ENCODE results near the gene PTF1A. TPM values are rescaled to one million over a fixed set of nuclear protein-coding genes. Genes with fewer than 3 reads are reported as not detected.

The PTF1A gene
- total RNA-seq, 1 experiment from 2014 or later = not detected

DNA sequence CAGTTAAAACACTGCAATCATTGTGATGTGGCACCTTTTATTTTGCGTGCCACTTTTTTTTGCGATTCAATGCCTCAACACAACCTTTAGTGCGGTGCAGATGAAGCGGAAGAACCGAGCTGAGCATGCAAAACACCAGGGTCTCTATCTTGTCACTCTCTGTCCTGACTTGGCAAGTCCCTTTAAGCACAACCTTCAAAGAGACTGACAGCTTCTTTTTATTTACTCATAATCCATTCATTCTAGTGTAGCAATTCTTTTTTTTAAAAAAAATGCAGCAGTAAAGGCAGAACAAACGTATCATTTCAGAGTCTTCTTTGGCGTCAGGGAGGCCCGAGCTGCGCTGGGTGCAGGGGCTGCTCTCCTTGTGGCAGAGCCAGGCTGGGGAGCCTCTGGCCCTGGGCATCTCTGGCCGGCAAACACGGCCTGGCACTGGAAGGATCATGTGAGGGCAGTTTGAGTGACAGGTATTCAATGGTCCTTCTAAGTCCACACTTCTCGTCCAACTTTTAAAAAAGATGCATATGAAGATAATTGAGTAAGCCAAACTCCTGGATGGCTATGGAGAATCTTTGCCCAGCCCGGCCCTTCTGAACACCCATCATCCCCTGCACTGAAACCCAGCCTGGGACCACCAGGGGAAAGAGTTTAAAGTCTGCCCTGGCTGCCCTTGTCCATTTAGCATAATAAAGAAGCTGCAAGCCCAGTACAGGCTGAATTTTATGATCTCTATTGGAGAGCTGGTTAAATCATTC is 3.9 kb downstream of the PTF1A start (continued):
- TF ChIP-seq ZNF219 (CRISPR knock-in tag; IDR thresholded peaks at IDR 0.05; ENCODE audit: borderline replicate concordance) = no peak
- no peak for TF ChIP-seq KAT7 (CRISPR knock-in tag; IDR thresholded peaks at IDR 0.05; ENCODE audit: borderline replicate concordance)
- no peak for TF ChIP-seq CBFB (CRISPR knock-in tag; IDR thresholded peaks at IDR 0.05; ENCODE audit: low read depth)
- TF ChIP-seq NR2C2 (CRISPR knock-in tag; IDR thresholded peaks at IDR 0.05) = no peak
- TF ChIP-seq SP1 (CRISPR knock-in tag; conservative IDR thresholded peaks at IDR 0.05) = no peak
- TF ChIP-seq, protein P1, sequence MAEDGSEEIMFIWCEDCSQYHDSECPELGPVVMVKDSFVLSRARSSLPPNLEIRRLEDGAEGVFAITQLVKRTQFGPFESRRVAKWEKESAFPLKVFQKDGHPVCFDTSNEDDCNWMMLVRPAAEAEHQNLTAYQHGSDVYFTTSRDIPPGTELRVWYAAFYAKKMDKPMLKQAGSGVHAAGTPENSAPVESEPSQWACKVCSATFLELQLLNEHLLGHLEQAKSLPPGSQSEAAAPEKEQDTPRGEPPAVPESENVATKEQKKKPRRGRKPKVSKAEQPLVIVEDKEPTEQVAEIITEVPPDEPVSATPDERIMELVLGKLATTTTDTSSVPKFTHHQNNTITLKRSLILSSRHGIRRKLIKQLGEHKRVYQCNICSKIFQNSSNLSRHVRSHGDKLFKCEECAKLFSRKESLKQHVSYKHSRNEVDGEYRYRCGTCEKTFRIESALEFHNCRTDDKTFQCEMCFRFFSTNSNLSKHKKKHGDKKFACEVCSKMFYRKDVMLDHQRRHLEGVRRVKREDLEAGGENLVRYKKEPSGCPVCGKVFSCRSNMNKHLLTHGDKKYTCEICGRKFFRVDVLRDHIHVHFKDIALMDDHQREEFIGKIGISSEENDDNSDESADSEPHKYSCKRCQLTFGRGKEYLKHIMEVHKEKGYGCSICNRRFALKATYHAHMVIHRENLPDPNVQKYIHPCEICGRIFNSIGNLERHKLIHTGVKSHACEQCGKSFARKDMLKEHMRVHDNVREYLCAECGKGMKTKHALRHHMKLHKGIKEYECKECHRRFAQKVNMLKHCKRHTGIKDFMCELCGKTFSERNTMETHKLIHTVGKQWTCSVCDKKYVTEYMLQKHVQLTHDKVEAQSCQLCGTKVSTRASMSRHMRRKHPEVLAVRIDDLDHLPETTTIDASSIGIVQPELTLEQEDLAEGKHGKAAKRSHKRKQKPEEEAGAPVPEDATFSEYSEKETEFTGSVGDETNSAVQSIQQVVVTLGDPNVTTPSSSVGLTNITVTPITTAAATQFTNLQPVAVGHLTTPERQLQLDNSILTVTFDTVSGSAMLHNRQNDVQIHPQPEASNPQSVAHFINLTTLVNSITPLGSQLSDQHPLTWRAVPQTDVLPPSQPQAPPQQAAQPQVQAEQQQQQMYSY (CRISPR knock-in tag; IDR thresholded peaks at IDR 0.05) = no peak

- TF ChIP-seq NFYB (CRISPR knock-in tag; conservative IDR thresholded peaks at IDR 0.05; ENCODE audit: low read depth) (no peak), PRRX2 (CRISPR knock-in tag; IDR thresholded peaks at IDR 0.05) (no peak), ZNF671 (CRISPR knock-in tag; IDR thresholded peaks at IDR 0.05) (no peak), ATF6 (CRISPR knock-in tag; IDR thresholded peaks at IDR 0.05) (no peak), ZNF532 (CRISPR knock-in tag; IDR thresholded peaks at IDR 0.05; ENCODE audit: borderline replicate concordance) (no peak), CDX4 (CRISPR knock-in tag; IDR thresholded peaks at IDR 0.05; ENCODE audit: borderline replicate concordance) (no peak)
- TF ChIP-seq, protein P2, sequence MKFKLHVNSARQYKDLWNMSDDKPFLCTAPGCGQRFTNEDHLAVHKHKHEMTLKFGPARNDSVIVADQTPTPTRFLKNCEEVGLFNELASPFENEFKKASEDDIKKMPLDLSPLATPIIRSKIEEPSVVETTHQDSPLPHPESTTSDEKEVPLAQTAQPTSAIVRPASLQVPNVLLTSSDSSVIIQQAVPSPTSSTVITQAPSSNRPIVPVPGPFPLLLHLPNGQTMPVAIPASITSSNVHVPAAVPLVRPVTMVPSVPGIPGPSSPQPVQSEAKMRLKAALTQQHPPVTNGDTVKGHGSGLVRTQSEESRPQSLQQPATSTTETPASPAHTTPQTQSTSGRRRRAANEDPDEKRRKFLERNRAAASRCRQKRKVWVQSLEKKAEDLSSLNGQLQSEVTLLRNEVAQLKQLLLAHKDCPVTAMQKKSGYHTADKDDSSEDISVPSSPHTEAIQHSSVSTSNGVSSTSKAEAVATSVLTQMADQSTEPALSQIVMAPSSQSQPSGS (CRISPR knock-in tag; IDR thresholded peaks at IDR 0.05; ENCODE audit: borderline replicate concordance, low read depth) = no peak
- TF ChIP-seq, protein P1 (CRISPR knock-in tag; IDR thresholded peaks at IDR 0.05) = peak; percentile 57; the same call in 1 of the 2 replicates
- no peak overlapping the region for H3K4me3 Mint-ChIP-seq
- peaks cover 98% of the 10 kb centered on the region for H3K27me3 Mint-ChIP-seq (ENCODE audit: low read depth)
- ChIA-PET CTCF (interaction anchor here (0.9 kb wide), 1 partner anchor 97 kb away, joined by 3 read pairs; no protein-coding TSS in a partner anchor), POLR2A (no interaction called here)
- no peak for DNase-seq (ENCODE audit: low spot score)
- no peak overlapping the region for H3K27ac Mint-ChIP-seq
- no peaks in the 10 kb centered on the region for H3K36me3 Mint-ChIP-seq
- ATAC-seq = no peak
- H3K4me1 Mint-ChIP-seq = peaks cover 50% of the 10 kb centered on the region
- H3K9me3 Mint-ChIP-seq = no peaks in the 10 kb centered on the region
Observed at GRCh38 chr10:23196915-23197314, 4.8 kb downstream of the PTF1A start.

Measured in WTC11 (cell line).